HG02623 (cell line): Measurements from ENCODE around the gene COMMD4.
"Not testable (repeated sequence)": the region's sequence is repeated elsewhere in the genome, so short reads cannot be mapped to it uniquely, and the experiment has no call there.

Experiments used
- ATAC-seq: cut with Tn5 transposase; IDR thresholded peaks from one replicate; pipeline ENCODE4 v1.9.1; 2021; ENCODE audit warnings: moderate library complexity; ENCODE audit not compliant: unreplicated experiment

The COMMD4 gene

DNA sequence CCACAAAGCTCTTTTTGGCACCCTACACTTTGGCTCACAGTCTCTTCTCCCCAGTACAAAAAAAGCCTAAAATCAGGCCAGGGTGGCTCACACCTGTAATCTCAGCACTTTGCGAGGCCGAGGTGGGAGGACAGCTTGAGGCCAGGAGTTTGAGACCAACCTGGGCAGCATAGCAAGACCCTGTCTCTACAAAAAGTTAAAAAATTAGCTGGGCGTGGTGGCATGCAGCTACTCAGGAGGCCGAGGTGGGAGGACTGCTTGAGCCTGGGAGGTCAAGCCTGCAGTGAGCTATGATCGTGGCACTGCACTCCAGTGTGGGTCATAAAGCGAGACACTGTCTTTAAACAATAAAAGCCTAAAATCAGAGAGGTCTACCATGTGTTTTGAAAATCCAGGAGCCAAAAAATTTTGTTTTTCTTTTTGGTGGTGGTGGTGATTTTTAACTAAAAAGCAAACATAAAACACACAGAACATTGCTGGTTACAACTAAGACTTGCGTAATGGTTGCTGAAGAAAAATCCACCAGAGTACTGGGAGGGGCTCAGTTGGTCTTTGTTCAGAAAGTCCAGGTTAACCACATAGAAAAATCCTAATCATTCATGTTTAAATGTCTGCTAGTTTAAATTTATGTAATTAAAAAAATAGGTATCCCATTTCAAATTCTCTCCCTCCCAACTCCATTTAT is 34.2 kb downstream of the COMMD4 start:
- no peak for ATAC-seq

DNA sequence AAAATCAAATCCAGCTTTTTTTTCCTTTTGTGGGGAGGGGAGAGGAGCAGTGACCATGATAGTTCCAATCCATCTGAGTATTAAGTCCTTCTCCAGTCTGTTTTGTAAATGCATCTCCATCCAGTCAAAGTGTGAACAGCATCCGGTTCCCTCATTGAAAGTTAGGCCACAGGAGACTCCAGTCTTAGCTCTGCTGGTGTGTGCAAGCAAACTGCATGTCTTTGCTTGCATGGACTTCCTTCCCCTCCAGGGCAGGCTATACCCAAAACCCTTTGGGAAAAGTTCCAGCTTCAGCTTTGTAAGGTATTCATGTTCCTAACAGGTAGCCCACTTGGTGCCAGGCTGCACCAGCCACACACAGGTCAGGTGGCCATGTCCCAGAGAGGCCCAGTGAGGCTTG is 35.6 kb downstream of the COMMD4 start:
- ATAC-seq = no peak

DNA sequence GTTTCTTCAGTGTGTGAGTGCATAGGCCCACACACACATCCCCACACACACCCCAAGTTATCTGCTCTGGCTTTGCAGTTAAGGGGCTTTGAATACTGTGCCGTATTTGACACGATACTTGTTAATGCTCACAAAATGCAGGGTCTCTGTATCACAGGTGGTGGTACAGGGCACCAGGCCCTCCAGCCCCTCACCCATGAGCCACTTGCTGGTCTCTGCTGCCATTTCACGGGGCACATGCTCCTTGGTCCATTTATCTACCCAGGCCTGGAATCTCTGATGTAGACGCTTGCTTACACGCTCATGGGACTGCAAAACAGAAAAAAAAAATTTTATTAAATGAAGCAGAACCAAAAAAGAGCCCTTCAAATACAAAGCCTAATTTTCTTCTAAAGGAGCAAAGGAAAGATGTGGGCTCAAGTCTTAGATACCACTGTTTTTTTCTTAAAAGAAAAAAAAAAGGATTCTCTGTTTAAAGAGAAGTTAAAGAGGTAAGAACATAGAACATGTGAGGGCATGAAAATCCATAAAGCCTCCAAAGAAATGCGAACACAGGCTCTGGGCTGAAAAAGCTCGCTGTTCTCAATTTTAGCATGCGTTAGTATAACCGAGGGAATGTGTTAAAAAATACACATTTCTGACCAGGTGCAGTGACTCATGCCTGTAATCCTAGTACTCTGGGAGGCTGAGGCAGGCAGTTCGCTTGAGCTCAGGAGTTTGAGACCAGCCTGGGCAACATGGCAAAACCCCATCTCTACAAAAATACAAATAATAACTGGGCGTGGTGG is 36.2 kb downstream of the COMMD4 start:
- no peak for ATAC-seq

DNA sequence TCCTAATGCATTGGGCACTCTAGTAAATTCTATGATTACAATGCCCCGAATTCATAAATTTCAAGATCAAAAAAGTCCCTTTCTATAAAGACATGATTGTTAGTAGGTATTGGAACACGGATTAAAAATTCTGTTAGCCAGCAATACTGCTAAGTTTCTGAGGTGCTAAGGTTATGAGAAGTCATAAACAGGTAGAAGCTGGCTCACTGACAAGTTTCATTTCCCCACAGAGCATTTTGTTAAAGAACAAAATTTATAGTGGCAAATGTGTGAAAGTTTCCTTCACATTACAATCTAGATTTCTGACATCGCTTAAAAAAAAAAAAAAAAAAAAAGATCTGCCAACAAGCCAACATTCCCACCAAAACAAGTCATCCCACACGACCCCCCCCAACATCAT is 44.9 kb downstream of the COMMD4 start:
- ATAC-seq = no peak

DNA sequence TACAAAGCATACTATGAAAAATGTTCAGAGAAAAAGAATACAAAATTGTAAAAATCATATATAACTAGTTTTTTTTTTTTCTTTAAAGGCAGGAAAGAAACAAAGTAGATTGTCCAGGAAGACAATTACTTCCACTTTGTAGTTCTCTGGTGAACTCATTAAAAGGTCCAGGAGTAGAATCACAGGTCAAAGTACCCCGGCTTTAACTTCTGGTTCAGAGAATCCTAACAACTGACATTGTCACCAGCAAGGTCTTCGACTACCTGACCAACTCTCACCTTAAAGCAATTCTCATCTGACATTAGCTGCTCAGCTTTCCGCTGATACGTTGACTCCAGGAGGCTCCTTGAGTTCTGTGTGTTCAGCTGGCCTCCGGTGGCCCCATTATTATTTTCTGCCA is 48.1 kb downstream of the COMMD4 start:
- not testable (repeated sequence) for ATAC-seq
